GM21723 (cell line): ENCODE data around the gene BCAS3.
"Not testable (repeated sequence)": the region's sequence is repeated elsewhere in the genome, so short reads cannot be mapped to it uniquely, and the experiment has no call there.

ENCODE experiments used
- ATAC-seq: cut with Tn5 transposase; IDR thresholded peaks from one replicate; pipeline ENCODE4 v1.9.1; 2021; ENCODE audit warnings: mild to moderate bottlenecking, moderate library complexity; ENCODE audit not compliant: unreplicated experiment

The BCAS3 gene

DNA sequence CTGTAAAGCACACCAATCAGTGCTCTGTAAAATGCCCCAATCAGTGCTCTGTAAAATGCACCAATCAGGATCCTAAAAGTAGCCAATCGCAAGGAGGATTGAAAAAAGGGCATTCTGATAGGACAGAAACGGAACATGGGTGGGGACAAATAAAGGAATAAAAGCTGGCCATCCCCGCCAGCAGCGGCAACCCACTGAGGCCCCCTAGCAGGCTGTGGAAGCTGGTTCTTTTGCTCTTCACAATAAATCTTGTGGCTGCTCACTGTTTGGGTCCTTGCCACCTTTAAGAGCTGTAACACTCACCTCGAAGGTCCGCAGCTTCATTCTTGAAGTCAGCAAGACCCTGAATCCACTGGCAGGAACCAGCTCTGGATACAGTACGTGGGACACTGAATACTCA lies 559.6 kb downstream of the BCAS3 start:
- ATAC-seq, result no peak

DNA sequence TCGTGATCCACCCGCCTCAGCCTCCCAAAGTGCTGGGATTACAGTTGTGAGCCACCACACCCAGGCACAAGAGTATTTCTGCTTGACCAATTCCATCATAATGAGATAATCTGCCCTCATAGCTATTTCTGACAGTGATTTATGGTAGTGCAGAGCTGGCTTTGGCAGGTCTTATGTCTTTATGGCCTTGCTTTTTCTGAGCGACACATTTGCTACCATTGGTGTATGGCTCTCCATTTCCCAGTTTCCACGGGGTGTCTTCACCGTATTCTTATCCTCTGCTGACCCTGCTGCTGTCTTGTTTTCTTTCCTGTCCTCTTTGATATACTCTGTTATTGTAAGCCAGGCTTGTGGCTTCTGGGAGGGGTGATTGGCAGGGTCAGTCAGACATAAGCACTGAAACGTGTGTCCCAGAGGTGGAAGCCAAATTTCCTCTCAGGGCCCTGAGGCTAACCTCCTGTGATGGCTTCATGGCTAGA lies 560.8 kb downstream of the BCAS3 start:
- no peak for ATAC-seq

DNA sequence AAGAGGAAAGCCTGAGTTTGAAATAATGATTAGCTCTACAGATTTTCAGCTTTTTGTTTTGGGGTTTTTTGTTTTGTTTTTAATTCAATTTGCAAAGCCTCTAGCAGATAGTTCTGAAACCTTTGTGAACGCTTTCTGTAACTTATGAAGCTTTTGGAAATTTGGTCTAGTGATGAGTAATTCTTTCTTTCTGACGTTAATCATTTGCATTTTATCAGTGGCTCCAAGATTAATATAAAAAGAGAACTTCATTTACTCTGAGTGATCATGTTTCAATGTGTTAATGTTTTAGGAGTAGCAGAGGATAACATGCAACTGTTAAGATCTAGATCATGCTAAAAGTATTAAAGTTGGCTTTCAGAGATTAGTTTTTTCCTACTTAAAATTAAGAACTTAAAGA lies 561.7 kb downstream of the BCAS3 start:
- no peak for ATAC-seq

DNA sequence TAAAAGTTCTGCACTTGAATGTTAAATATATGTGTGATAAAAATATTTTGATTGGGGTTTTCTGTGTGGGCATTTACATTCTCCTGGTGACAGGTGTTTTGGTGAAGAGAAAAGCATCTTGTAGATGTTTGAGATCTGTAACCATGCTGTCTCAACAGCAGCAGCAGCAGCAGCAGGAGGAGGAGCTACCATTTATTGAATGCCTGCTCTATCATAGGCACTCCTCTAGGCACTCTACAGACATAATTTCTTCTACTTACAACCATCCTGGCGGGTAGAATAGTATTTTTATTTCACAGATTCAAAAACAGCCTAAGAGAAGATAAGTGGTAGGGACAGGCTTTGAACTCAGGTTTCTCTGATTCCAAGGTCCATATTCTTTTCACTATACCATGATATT lies 562.3 kb downstream of the BCAS3 start:
- no peak for ATAC-seq

DNA sequence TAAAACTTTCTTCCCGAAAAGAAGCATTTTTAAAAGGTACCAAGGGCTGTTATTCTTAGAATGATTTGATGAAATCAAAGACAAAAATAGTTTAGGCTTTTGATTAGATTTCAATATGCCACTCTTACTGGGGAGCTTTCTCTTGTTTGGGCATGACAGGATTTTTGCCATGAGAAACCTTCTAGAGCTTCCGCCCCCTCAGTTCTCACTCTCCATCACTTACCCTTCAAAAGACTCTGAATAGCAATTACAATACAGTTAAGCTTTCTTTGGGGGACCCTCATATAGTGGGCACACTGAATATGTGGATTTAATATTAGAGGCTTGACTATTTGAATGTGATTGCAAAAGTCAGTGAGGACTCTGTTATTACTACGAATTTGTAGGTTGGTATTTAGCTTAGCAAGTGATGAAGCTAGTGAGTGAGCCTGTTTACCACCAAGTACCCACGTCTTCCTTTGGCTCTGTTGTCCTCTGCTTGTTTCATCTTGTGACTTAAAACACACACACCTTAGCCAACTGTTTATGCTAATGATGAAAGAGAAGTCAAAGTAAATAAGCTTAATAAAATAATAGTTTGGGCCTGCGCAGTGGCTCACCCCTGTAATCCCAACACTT lies 563.3 kb downstream of the BCAS3 start:
- no peak for ATAC-seq

DNA sequence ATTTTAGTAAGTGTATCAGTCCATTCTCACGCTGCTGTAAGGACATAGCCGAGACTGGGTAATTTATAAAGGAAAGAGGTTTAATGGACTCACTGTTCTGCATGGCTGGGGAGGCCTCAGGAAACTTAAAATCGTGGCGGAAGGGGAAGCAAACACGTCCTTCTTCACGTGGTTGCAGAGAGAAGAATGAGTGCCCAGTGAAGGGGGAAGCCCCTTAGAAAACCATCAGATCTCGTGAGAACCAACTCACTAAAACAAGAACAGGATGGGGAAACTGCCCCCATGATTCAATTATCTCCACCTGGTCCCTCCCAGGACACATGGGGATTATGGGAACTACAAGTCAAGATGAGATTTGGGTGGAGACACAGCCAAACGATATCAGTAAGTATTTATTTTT lies 567.3 kb downstream of the BCAS3 start:
- ATAC-seq, result not testable (repeated sequence)

DNA sequence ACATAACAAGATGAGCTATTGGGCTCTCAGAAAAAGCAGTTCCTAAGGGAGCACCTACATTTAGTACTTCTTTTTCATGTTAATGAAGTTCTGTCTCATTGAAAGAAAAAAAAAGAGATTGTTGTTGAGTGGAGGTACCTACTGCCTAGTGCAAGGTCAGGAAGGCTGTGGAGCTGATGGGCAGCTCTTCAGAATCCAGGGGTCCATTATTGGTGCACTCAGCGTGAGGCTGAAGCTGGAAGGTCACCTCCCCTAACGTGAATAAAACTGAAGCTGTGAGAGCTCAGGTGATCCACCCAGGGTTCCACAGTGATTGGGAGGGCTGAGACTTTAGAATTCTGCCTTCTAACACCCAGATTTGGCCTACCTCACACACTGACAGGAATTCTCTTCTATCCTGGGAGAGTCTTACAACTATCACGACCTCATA lies 568.1 kb downstream of the BCAS3 start:
- ATAC-seq, result no peak

DNA sequence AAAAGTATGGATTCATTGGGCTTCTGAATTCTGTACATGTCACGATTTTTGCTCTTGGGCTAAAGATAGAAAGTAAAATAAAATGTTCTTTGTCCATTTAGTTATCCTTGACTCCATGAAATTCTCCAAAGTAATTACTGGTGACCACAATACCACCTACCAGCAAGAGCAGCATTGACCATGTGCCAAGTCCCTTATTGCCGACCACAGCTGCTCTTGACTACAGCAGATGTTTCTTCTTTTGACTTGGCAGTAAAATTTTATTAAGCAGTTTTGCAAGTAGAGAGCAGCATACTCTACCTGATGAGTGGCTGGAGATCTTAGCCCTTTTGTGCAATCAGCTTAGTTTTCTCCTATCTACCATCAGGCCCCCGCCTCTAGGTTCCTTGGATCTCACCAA lies 569.8 kb downstream of the BCAS3 start:
- ATAC-seq, result no peak

DNA sequence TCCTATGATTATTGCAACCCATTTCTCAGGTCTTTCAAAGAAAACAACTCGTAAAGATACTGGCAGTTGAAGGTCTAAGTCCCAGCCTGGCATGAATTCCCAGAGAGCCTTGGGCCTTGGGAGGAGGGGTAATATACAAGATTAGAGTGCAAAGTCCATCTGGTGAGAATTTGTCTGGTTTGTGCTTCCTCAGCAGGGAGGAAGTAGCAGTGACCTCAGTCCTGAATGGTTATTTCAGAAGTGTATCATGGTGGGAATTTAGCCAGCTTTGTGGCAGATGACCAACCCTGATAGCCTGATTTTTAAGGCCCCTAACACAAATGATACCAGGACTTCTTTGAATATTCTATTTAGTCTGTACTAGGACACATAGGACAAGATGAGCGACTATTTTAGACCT lies 570.7 kb downstream of the BCAS3 start:
- no peak for ATAC-seq

DNA sequence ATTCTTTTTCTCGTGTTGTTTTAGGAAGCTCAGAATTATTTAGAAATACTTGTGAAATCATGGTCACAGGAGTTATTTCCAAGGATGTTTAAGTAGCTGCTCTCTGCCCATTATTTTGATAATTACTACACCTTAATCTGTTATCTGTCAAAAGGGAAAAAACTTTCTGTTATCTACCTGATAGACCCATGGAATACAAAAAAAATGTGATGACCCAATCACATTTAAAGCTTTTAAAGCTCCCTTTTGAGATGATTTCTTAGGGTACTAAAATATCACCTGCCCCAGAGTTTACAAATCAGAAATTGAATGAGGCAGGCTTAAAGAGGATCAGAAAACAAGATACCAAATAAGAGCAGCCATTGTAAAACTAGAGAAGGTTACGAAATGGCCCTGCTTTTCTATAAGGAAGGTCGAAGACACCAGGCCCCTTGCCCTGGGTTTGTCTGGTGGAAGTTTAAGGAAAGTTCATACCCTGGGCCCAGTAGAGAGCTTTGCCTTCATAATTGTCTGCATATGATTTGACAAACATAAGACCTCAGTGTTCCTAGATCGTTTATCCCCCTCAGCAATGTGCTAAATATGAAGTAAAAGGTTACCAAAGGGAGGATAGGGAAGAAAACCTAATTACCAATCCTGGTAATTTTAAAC lies 572.1 kb downstream of the BCAS3 start:
- no peak for ATAC-seq

DNA sequence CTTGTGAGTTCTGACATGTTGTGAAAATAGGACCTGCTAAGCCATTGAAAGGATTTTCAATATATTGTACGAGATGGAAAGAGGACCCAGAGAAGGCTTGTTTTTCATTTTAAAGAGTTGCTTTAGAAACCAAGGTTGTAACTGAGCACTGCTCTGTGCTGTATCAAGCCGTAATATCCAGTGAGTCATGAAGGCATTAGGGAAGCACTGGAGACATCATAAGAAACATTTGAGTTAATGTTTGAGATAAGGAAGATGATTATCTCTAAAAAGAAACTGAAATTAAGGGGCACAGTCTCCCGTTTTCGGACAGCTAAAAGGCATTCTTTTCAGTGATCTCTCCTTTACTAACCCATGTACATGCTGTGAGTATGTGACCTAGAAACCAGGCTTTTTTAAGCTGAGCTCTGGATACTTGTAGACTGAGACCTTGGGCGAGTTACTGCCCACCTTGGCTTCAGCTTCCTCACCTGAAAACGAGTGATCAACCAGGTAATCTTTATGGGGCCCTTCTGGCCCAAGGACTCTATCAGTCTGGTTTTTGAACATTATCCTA lies 572.8 kb downstream of the BCAS3 start:
- no peak for ATAC-seq

DNA sequence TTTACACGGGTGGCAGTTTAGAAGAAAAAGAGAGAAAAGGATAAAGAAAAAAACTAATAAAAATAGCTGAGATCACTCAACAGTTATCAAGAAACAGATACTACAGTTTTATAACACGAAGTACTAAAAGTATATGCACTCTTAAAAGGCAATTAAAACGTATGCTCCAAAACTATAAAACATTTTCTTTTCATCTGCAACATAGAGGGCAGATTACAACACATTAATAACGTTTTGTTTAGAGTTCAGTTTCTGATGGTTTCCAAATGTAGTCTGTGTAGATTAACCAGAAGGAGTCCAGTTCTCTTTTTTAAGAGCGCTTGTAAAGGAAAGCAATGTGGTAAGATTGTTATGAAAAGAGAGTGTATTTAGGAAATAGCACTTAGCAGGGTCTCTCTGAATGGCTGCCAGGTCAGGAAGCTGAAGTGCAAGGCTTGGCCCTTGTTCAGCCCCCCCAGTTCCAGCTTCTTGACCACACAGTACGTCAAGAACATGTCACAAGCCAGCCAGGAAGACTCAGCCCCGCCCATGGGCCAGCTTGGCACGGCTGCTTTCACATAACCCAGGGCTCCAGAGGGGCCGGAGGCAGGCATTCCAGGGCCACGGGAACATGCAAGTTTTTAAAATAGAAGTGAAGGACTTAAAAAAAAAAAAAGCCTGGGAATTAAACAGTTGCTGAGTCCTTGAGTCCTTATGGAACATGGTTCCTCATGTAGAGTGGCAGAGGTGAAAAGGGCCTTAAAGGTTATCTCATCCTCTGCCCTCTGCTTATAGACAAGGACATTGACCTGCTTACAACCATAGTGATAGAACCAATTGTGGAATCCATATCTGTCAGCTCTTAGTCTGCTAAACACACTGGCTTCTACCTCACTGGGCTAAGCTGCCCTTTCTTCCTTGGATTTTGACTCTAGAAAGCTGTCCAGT lies 574.6 kb downstream of the BCAS3 start:
- no peak for ATAC-seq

DNA sequence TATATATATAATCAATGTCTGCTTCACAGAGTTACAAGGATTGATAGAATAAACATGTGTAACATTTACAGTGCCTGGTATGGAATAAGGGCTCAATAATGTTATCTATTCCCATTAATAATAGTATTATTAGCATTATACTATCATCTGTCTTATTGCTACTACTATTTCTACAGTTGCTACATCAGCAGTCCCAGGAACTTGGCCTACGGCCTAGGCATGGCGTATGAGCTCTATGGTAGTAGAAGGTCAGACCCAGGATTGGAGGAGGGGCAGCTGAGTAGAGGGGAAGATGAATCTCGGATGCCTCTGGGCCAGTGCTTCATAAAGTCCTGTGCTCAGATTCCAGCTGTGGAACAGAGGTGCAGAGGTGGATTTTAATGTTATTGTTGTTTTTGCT lies 575.7 kb downstream of the BCAS3 start:
- no peak for ATAC-seq

DNA sequence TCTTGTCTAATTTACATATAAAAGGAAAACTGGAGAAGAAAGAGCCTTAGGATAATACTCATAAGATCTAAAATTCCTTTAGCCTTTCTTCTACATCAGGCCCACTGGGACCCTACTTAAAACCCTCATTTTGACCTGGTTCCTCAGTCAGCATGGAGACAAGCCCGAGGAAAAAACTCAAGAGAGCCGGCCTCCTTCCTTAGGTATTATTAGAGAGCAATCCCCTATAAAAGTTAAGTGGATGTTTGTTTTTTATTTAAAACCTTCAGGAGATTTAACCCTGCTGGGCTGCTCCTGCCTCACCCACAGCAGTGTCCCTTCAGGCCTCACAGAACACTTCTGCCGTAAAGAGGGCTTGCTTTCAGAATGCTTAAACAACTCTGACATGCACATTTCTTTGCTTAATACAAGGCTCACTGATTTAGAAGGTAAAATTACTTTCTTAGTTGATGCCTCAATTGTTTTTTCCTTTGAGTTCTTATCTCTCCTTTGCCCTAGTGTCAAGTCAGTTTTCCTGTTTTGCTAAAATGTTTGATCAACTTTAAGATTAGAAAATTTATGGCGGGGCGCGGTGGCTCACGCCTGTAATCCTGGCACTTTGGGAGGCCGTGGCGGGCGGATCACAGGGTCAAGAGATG lies 576.4 kb downstream of the BCAS3 start:
- no peak for ATAC-seq

DNA sequence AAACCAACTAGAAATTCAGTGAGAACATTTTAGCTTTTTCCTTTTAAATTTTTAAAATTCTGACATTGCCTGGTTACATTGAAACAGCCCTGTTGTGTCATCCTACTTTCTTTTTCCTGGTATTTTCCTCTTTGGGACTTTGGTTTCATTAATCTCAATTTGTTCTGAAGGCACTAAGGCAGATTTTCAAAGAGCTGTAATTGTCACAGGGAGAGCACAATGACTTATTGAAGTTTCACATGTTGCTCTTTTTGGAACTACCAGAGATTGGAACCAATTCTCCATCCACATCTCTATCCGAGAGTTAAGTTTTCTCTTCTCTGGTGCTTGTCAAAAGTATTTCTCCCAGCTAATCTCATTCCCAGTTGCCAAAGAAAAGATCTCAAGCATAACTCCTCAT lies 577.3 kb downstream of the BCAS3 start:
- no peak for ATAC-seq

DNA sequence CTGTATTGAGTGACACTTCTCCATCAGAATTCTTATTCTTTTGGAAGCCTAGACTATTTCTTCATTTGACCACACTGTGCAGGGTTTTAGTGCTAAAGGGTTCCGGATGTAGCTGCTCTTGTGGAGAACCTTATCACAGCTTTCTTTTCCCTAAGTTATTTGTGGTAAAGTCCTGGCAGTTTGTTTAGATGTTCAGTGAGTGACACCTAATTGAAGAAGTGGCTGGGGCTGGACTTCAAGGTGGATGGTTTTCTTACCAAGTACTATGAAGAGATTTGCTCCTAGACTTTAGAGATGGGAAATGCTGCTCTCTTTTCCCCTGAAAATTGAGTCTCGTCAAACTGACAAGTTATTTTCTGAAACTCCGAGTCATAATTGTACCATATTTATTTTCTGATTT lies 578.0 kb downstream of the BCAS3 start:
- ATAC-seq, result no peak

DNA sequence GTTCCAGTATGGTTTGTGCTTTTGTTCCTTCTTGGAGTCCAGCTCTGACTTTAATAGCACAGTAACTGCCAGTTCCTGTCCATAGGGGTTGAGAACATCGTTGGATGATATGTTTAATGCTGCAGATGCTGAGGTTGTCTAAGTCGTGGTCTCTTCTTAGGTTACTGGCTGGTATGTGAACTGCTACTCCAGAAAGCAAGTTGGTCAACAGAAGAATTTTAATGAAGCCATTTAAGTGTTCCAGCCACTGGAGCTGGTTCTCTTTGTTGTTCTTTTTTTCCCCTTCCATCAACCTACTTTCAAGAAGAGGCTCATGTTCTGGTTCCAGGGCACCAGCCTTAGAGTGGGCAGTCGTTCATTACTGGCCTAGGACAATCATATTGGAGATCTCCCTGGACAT lies 581.7 kb downstream of the BCAS3 start:
- no peak for ATAC-seq

DNA sequence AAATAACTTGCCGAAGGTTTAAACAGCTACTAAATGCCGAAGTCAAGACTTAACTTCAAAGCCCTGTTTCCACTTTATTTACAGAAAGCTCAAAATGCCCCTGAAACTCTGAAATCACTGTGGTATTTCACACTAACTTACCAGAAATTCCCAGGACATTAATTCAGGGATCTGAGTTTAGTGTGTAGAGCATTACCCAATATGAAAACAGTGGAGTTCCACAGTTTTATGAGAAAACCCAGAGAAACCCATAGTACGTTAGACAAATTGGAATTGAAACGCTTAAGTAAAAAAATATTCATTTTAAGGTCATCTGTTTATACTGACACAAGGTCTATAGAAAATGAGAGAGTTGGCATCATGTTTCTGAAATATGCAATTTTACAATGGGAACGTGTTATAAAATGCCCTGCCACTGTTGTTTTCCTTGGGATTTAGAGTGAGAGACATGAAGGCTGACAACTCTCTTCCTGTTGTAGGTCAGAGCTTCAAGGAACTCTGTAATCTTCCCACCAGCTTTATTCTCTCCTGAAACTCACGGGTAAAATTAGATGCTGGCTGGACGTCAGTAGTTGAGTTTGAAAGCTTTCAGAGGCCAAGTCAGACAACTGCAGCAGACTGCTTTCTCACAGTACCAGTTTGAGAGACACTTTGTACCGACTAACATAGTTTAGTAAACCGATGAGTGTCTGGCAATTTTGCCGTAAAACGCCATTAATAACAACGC lies 582.6 kb downstream of the BCAS3 start:
- no peak for ATAC-seq

DNA sequence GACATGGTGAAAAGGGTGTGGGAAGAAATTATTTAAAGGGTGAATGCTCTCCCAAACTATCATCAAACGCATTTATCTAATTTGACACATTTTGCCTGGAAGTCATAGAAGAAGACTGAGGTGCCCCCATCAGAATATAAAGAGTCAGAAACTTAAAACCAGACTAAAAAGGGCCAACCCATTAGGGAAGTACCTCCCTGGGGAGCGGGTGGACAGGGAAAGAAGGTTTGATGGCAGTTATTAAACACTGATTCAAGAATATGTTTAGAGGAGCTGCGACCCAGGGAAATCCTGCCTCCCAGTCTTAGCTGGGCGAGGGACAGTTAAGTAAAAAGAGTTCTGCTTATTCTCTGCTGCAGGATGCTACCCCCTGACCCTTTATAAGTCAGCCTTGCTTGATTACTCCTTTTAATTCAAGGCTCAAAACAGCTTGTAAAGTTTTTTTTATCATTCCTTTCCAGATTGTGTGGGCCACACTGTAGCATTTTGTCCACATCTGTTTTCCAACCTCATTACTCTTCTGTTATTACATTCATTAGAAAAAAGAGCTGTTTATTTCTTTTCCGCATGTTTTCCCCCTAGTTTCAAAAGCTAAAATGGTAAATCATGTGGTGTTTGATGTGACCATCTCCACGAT lies 583.5 kb downstream of the BCAS3 start:
- ATAC-seq, result no peak

DNA sequence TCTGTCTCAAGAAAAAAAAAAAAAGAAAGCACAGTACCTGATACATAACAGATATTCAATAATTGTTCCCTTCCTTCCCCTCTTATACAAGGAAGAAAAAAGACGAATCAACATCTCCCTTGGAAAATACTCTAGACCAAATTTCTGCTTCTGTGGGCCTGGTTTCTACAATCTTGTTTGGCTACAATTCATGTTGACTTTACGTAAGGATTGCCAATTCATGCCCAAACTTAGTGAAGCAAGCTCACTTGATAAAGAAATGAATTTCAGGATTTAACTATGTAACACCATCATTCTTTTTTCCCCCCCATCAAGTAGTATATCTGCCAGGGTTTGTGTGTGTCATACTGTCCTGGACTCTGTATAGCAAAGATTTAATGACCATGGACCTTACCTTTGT lies 587.7 kb downstream of the BCAS3 start:
- ATAC-seq, result no peak
